CD4-positive, alpha-beta T cell (primary cell): ENCODE measurements around the gene BEX3. TPM values are rescaled to one million over a fixed set of nuclear protein-coding genes. Genes with fewer than 3 reads are reported as not detected.

Experiments used
- ATAC-seq: fragments of 200-7000 bp; cut with Tn5 transposase; one replicate; pipeline ENCODE4 v1.10.0; 2022; ENCODE audit warnings: mild to moderate bottlenecking; ENCODE audit not compliant: poor library complexity
- CTCF ChIA-PET: fragments of 350-600 bp; sonication (Branson Sonifier 250); formaldehyde crosslinking; loops from one replicate; lab custom pipeline; 2021; ENCODE audit warnings: antibody characterized with exemption, inconsistent platforms; lab: Charles Lee
- POLR2A ChIA-PET: fragments of 350-600 bp; sonication (Branson Sonifier 250); formaldehyde crosslinking; loops from one replicate; lab custom pipeline; 2021; ENCODE audit warnings: antibody characterized with exemption, inconsistent platforms; lab: Charles Lee
- DNase-seq, 14 experiments: peaks; one replicate each; pipeline ENCODE4 v3.0.0-alpha.2; 2013 to 2020; ENCODE audit warnings: mixed read lengths in 2 of 14
- H3K27ac ChIP-seq, 2 donors: one replicate each; pipeline versions ENCODE4 v1.5.1 to v1.7.0; 2013; ENCODE audit warnings: low read length in 2 of 2, low read depth in 1 of 2, mild to moderate bottlenecking in 1 of 2
- H3K27me3 ChIP-seq, 2 experiments: 1 replicate in 1 of 2; 2 replicates in 1 of 2; pipeline versions ENCODE4 v1.6.1 to v1.7.0; 2013; ENCODE audit warnings: low read length in 2 of 2, control low read depth in 1 of 2, mild to moderate bottlenecking in 1 of 2, moderate library complexity in 1 of 2; ENCODE audit not compliant: insufficient read depth in 2 of 2, control insufficient read depth in 1 of 2
- H3K36me3 ChIP-seq: one replicate; pipeline ENCODE4 v1.6.1; 2013; ENCODE audit warnings: low read length, control low read depth; ENCODE audit not compliant: insufficient read depth
- H3K4me1 ChIP-seq: one replicate; pipeline ENCODE4 v1.6.1; 2013; ENCODE audit warnings: low read length, control low read depth; ENCODE audit not compliant: insufficient read depth
- H3K4me3 ChIP-seq: one replicate; pipeline ENCODE4 v1.5.1; 2013; ENCODE audit warnings: mild to moderate bottlenecking, low read length, moderate library complexity
- H3K9me3 ChIP-seq, 2 experiments: 1 replicate in 1 of 2; 2 replicates in 1 of 2; pipeline versions ENCODE4 v1.6.1 to v1.7.0; 2013; ENCODE audit warnings: low read length in 2 of 2, mild to moderate bottlenecking in 2 of 2, control low read depth in 1 of 2, moderate library complexity in 1 of 2; ENCODE audit not compliant: control insufficient read depth in 1 of 2, insufficient read depth in 1 of 2
- H3K27ac Mint-ChIP-seq: one replicate; pipeline ENCODE4 v1.8.0; 2020; ENCODE audit warnings: mixed read lengths
- H3K27me3 Mint-ChIP-seq: one replicate; pipeline ENCODE4 v1.8.0; 2021; ENCODE audit warnings: mixed read lengths
- H3K36me3 Mint-ChIP-seq: one replicate; pipeline ENCODE4 v1.8.0; 2021; ENCODE audit warnings: low read depth, mixed read lengths
- H3K4me1 Mint-ChIP-seq: one replicate; pipeline ENCODE4 v1.8.0; 2021; ENCODE audit warnings: low read depth, mixed read lengths
- H3K4me3 Mint-ChIP-seq: one replicate; pipeline ENCODE4 v1.8.0; 2020; ENCODE audit warnings: mild to moderate bottlenecking, mixed read lengths
- H3K9me3 Mint-ChIP-seq: one replicate; pipeline ENCODE4 v1.8.0; 2020; ENCODE audit warnings: mixed read lengths
- CTCF ChIP-seq: fragments of 200-600 bp; IDR thresholded peaks from one replicate; pipeline ENCODE4 v1.8.0; 2022; ENCODE audit warnings: antibody characterized with exemption, mild to moderate bottlenecking
- intact Hi-C, 2 experiments: fragments of 100-400 bp; cut with DNase I in 1 of 2; cut with micrococcal nuclease in 1 of 2; formaldehyde crosslinking; loops; one replicate each; pipeline versions ENCODE4 v1.15.1 to v1.9.0; 2023 to 2025; cut with DNase I, micrococcal nuclease
- total RNA-seq, 174 experiments: library from RNA in 2 of 174; stranded (reverse) in 2 of 174; gene quantifications; one replicate each; pipeline ENCODE4 v1.2.3 and lab custom pipeline; 2021 to 2026

The BEX3 gene
- total RNA-seq, 2 experiments from 2014 or later: 13.9 to 15.7 TPM

GRCh38 chrX:103347682-103348397 lies 28.5 kb upstream of the BEX3 start:
- no peaks in the 10 kb centered on the region for H3K4me1 ChIP-seq
- Mint-ChIP-seq H3K27ac (no peak overlapping the region), H3K27me3 (peaks cover 8% of the 10 kb centered on the region), H3K9me3 (no peaks in the 10 kb centered on the region), H3K4me1 (no peaks in the 10 kb centered on the region), H3K36me3 (no peaks in the 10 kb centered on the region), H3K4me3 (no peak overlapping the region)
- no peak for TF ChIP-seq CTCF
- H3K36me3 ChIP-seq: no peaks in the 10 kb centered on the region
- no peak for DNase-seq
- no peaks in the 10 kb centered on the region for H3K9me3 ChIP-seq
- no peak overlapping the region for H3K4me3 ChIP-seq
- H3K27ac ChIP-seq: no peak overlapping the region
- no peaks in the 10 kb centered on the region for H3K27me3 ChIP-seq
- intact Hi-C loops: no loop called here
- ChIA-PET POLR2A (no interaction called here), CTCF (no interaction called here)
- no peak for ATAC-seq

- Mint-ChIP-seq H3K9me3 (no peaks in the 10 kb centered on the region), H3K4me3 (peak within 1 kb of the TSS; percentile 80), H3K36me3 (no peaks in the 10 kb centered on the region), H3K27ac (no peak within 1 kb of the TSS), H3K27me3 (peaks cover 19% of the 10 kb centered on the region), H3K4me1 (peaks cover 20% of the 10 kb centered on the region)
- ATAC-seq (no peak), DNase-seq (peak in 3 of 14 experiments; percentile 4 to 15 (median 8))
- no peak for TF ChIP-seq CTCF
- no peaks in the 10 kb centered on the region for H3K9me3 ChIP-seq
- CTCF ChIA-PET: no interaction called here
- no peaks in the 10 kb centered on the region for H3K36me3 ChIP-seq
- H3K27ac ChIP-seq: no peak within 1 kb of the TSS
- H3K4me1 ChIP-seq: peaks cover 11% of the 10 kb centered on the region
- intact Hi-C loops: no loop called here
- no peaks in the 10 kb centered on the region for H3K27me3 ChIP-seq
- POLR2A ChIA-PET: no interaction called here
- H3K4me3 ChIP-seq: peak within 1 kb of the TSS; percentile 61
Measured at GRCh38 chrX:103356130-103356798, 20.1 kb upstream of the BEX3 start, which contains the start of gene TCEAL9. Gene TCEAL9 (plus strand): TSS chrX:103356506. CDS start chrX:103357685, 1,179 bp downstream.

GRCh38 chrX:103356858-103357257 lies 19.5 kb upstream of the BEX3 start:
- TF ChIP-seq CTCF: no peak
- Histone ChIP-seq H3K4me1 (peaks cover 11% of the 10 kb centered on the region), H3K4me3 (peak overlapping the region; percentile 61), H3K27me3 (no peaks in the 10 kb centered on the region), H3K9me3 (no peaks in the 10 kb centered on the region), H3K36me3 (no peaks in the 10 kb centered on the region), H3K27ac (no peak overlapping the region)
- Mint-ChIP-seq H3K4me1 (peaks cover 20% of the 10 kb centered on the region), H3K27ac (no peak overlapping the region), H3K4me3 (peak overlapping the region; percentile 80), H3K9me3 (no peaks in the 10 kb centered on the region), H3K36me3 (no peaks in the 10 kb centered on the region), H3K27me3 (peaks cover 19% of the 10 kb centered on the region)
- ChIA-PET POLR2A (no interaction called here), CTCF (no interaction called here)
- intact Hi-C loops: no loop called here
- DNase-seq (peak in 2 of 14 experiments; percentile 5 to 15), ATAC-seq (no peak)
